Measurements from ENCODE around the gene STMN3. TPM values are rescaled to one million over a fixed set of nuclear protein-coding genes. Genes with fewer than 3 reads are reported as not detected.
A peak's percentile ranks its signal among the peaks of the same experiment; 100 is the strongest.
"Not testable (repeated sequence)": the region's sequence is repeated elsewhere in the genome, so short reads cannot be mapped to it uniquely, and the experiment has no call there.

Gene STMN3
- total RNA-seq, 2 experiments from 2014 or later = 15.4 to 17.6 TPM

DNA sequence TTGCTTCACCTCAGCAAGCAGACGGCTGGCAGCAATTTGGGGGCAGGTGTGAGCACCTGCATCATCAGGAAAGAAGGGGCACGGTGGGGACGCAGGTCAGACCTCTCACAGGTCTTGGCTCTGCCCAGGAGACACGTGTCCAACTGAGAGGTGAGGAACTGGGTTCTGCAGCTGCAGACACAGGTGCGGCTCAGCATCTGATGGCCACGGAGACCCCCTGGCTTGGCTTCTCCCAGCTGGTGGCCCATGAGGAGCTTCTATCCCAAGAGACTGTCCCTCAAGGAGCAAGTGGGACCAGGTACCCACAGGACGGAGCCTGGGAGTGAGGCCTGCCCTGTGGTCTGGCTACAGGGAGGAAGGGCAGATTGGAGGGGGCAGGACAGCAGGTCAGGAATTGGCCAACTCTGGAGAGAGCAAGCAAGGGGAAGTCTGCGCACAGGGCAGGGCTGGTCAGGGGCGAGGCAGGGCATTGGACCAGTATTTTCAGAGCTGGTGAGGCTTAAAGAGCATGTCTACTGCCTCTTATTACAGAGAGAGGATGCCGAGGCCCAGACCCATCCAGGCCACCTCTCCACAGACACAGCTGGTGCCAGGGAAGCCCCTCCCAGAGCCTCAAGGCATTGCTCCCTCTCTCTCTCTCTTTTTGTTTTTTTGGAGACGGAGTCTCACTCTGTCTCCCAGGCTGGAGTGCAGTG is 4.2 kb downstream of the STMN3 start:
- POLR2A ChIA-PET = no interaction called here
- H3K4me1 Mint-ChIP-seq = peaks cover 12% of the 10 kb centered on the region
- ATAC-seq (no peak), DNase-seq (no peak)
- H3K27ac Mint-ChIP-seq = no peak overlapping the region
- H3K27me3 Mint-ChIP-seq = no peaks in the 10 kb centered on the region
- CTCF ChIA-PET = interaction anchor here (0.8 kb wide), 1 partner anchor 16 kb away, joined by 3 read pairs; no protein-coding TSS in a partner anchor
- H3K36me3 Mint-ChIP-seq (ENCODE audit: low read depth) = no peaks in the 10 kb centered on the region
- H3K9me3 Mint-ChIP-seq (ENCODE audit: low read depth) = no peaks in the 10 kb centered on the region
- no peak overlapping the region for H3K4me3 Mint-ChIP-seq
- intact Hi-C loops (cut with DNase I, micrococcal nuclease) = no loop called here

DNA sequence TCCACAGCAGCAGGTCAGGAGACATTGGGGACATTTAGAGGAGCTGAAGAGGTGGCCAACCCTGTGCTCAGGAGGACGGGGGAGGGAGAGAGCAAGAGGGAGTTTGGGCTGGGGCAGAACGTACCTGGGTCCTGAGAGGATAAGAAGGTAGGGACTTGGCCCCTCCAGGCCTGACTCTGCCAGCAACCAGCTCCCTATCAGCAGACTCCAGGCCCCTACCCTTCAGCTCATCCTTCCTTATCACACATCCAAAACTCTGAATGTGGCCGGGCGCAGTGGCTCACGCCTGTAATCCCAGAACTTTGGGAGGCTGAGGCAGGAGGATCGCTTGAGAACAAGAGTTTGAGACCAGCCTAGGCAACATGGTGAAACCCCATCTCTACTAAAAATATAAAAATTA is 5.0 kb downstream of the STMN3 start:
- ATAC-seq = no peak
- Mint-ChIP-seq H3K27ac (peak overlapping the region; percentile 7), H3K36me3 (ENCODE audit: low read depth) (no peaks in the 10 kb centered on the region), H3K9me3 (ENCODE audit: low read depth) (no peaks in the 10 kb centered on the region), H3K27me3 (no peaks in the 10 kb centered on the region), H3K4me1 (peaks cover 10% of the 10 kb centered on the region), H3K4me3 (no peak overlapping the region)
- POLR2A ChIA-PET = no interaction called here
- no peak for DNase-seq
- intact Hi-C loops (cut with DNase I, micrococcal nuclease) = no loop called here
- CTCF ChIA-PET = no interaction called here

- DNase-seq (no peak), ATAC-seq (no peak)
- POLR2A ChIA-PET = interaction anchor here (0.6 kb wide), 1 partner anchor 63 kb away, joined by 3 read pairs; no protein-coding TSS in a partner anchor
- H3K9me3 Mint-ChIP-seq (ENCODE audit: low read depth) = no peaks in the 10 kb centered on the region
- H3K4me1 Mint-ChIP-seq = peaks cover 4% of the 10 kb centered on the region
- no peaks in the 10 kb centered on the region for H3K27me3 Mint-ChIP-seq
- no peaks in the 10 kb centered on the region for H3K36me3 Mint-ChIP-seq (ENCODE audit: low read depth)
- no peak overlapping the region for H3K4me3 Mint-ChIP-seq
- CTCF ChIA-PET = no interaction called here
- no peak overlapping the region for H3K27ac Mint-ChIP-seq
- intact Hi-C loops (cut with DNase I, micrococcal nuclease) = no loop called here
Observed at GRCh38 chr20:63645218-63645617, 8.0 kb downstream of the STMN3 start.

DNA sequence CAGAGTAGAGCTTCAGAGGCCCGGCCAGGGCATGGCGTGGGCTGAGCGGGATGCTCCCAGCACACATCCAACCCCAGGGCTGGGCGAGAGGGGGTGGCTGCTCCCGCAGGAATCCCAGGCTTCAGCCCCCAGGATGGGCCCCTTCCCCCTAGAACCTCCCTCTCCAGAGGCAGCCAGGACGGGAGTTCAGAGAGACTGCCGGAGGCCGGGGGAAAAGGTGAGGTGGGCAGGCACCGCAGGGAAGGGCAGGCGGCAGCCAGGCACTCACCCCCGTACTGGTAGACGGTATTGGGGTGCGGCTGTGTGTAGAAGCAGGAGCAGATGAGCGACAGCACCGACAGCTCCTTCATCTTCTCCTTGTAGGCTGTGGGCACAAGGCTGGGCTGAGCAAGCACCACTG is 9.3 kb downstream of the STMN3 start:
- no peak overlapping the region for H3K27ac Mint-ChIP-seq
- H3K4me3 Mint-ChIP-seq = peak overlapping the region; percentile 62
- no peak for DNase-seq
- H3K27me3 Mint-ChIP-seq = no peaks in the 10 kb centered on the region
- CTCF ChIA-PET = no interaction called here
- POLR2A ChIA-PET = no interaction called here
- peaks cover 15% of the 10 kb centered on the region for H3K4me1 Mint-ChIP-seq
- H3K36me3 Mint-ChIP-seq (ENCODE audit: low read depth) = no peaks in the 10 kb centered on the region
- intact Hi-C loops (cut with DNase I, micrococcal nuclease) = loop anchor here in 1 of 2 experiments (5.0 kb wide), 1 partner anchor 93 kb away; the partner anchor contains the start of genes LIME1 and SLC2A4RG
- no peaks in the 10 kb centered on the region for H3K9me3 Mint-ChIP-seq (ENCODE audit: low read depth)
- ATAC-seq = no peak

- no peak for DNase-seq
- Mint-ChIP-seq H3K27ac (no peak overlapping the region), H3K36me3 (ENCODE audit: low read depth) (no peaks in the 10 kb centered on the region), H3K9me3 (ENCODE audit: low read depth) (no peaks in the 10 kb centered on the region), H3K4me1 (peaks cover 19% of the 10 kb centered on the region), H3K27me3 (no peaks in the 10 kb centered on the region), H3K4me3 (peak overlapping the region; percentile 62)
- ATAC-seq = no peak
- ChIA-PET CTCF (no interaction called here), POLR2A (no interaction called here)
- intact Hi-C loops (cut with DNase I, micrococcal nuclease) = loop anchor here in 1 of 2 experiments (5.0 kb wide), 1 partner anchor 94 kb away; the partner anchor contains the start of genes LIME1 and SLC2A4RG
Observed at GRCh38 chr20:63643499-63643898, 9.7 kb downstream of the STMN3 start.

- peaks cover 25% of the 10 kb centered on the region for H3K4me1 Mint-ChIP-seq
- H3K27ac Mint-ChIP-seq = peak overlapping the region; percentile 67
- peak overlapping the region; percentile 62 for H3K4me3 Mint-ChIP-seq
- ChIA-PET CTCF (interaction anchor here (0.9 to 1.6 kb wide), 11 partner anchors 10 to 119 kb away, joined by 3 to 14 read pairs (median 4); partner anchors contain the start of genes ARFRP1, GMEB2, PTK6 and RTEL1), POLR2A (interaction anchor here (0.7 to 2.5 kb wide), 5 partner anchors 16 to 848 kb away, joined by 3 to 12 read pairs (median 4); partner anchors contain the start of genes GMEB2, PTK6 and RTEL1)
- H3K27me3 Mint-ChIP-seq = no peaks in the 10 kb centered on the region
- DNase-seq = peak; percentile 25
- H3K36me3 Mint-ChIP-seq (ENCODE audit: low read depth) = no peaks in the 10 kb centered on the region
- intact Hi-C loops (cut with DNase I, micrococcal nuclease) = loop anchor here (1.0 to 5.0 kb wide), 4 partner anchors 11 to 122 kb away; partner anchors contain the start of genes STMN3 (in 2 of the 2), LIME1 (in 1 of the 2), PPDPF (in 1 of the 2) and RTEL1 (in 1 of the 2)
- no peak for ATAC-seq
- H3K9me3 Mint-ChIP-seq (ENCODE audit: low read depth) = no peaks in the 10 kb centered on the region
Observed at GRCh38 chr20:63642527-63643247, 10.5 kb downstream of the STMN3 start.

GRCh38 chr20:63641792-63642523 is 11.3 kb downstream of the STMN3 start:
- ChIA-PET CTCF (interaction anchor here (0.6 to 1.8 kb wide), 17 partner anchors 9 to 306 kb away, joined by 3 to 14 read pairs (median 3); partner anchors contain the start of genes ARFRP1, GMEB2, PTK6 and RTEL1), POLR2A (interaction anchor here (0.5 to 2.5 kb wide), 10 partner anchors 12 to 1165 kb away, joined by 3 to 12 read pairs (median 4); partner anchors contain the start of genes GMEB2, PTK6, RTEL1 and STMN3)
- peak; percentile 73 for ATAC-seq
- no peaks in the 10 kb centered on the region for H3K27me3 Mint-ChIP-seq
- peaks cover 31% of the 10 kb centered on the region for H3K4me1 Mint-ChIP-seq
- intact Hi-C loops (cut with DNase I, micrococcal nuclease) = loop anchor here (1.0 to 5.0 kb wide), 7 partner anchors 11 to 223 kb away; partner anchors contain the start of genes STMN3 (in 2 of the 2), LIME1 (in 1 of the 2), PPDPF (in 1 of the 2) and RTEL1 (in 1 of the 2)
- DNase-seq = peak; percentile 98
- H3K4me3 Mint-ChIP-seq = peak overlapping the region; percentile 65
- no peaks in the 10 kb centered on the region for H3K36me3 Mint-ChIP-seq (ENCODE audit: low read depth)
- no peaks in the 10 kb centered on the region for H3K9me3 Mint-ChIP-seq (ENCODE audit: low read depth)
- H3K27ac Mint-ChIP-seq = no peak overlapping the region

GRCh38 chr20:63641146-63641791 is 12.0 kb downstream of the STMN3 start:
- Mint-ChIP-seq H3K36me3 (ENCODE audit: low read depth) (no peaks in the 10 kb centered on the region), H3K4me3 (peak overlapping the region; percentile 65), H3K9me3 (ENCODE audit: low read depth) (no peaks in the 10 kb centered on the region), H3K27me3 (no peaks in the 10 kb centered on the region), H3K27ac (no peak overlapping the region), H3K4me1 (peaks cover 34% of the 10 kb centered on the region)
- POLR2A ChIA-PET = interaction anchor here (0.5 to 2.5 kb wide), 8 partner anchors 12 to 1165 kb away, joined by 3 to 12 read pairs (median 4); partner anchors contain the start of genes GMEB2, PTK6, RTEL1 and STMN3
- intact Hi-C loops (cut with DNase I, micrococcal nuclease) = loop anchor here in 1 of 2 experiments (1.0 to 5.0 kb wide), 4 partner anchors 88 to 224 kb away; partner anchors contain the start of genes LIME1, SLC2A4RG and TPD52L2
- DNase-seq = peak; percentile 79
- peak; percentile 16 for ATAC-seq
- CTCF ChIA-PET = interaction anchor here (0.6 to 1.8 kb wide), 17 partner anchors 8 to 307 kb away, joined by 3 to 14 read pairs (median 3); partner anchors contain the start of genes ARFRP1, GMEB2, PTK6 and RTEL1

GRCh38 chr20:63640686-63641085 is 12.5 kb downstream of the STMN3 start:
- peak; percentile 52 for DNase-seq
- not testable (repeated sequence) for H3K36me3 Mint-ChIP-seq (ENCODE audit: low read depth); H3K27me3 Mint-ChIP-seq; H3K9me3 Mint-ChIP-seq (ENCODE audit: low read depth); ATAC-seq
- CTCF ChIA-PET = interaction anchor here (1.8 kb wide), 1 partner anchor 11 kb away, joined by 6 read pairs; no protein-coding TSS in a partner anchor
- POLR2A ChIA-PET = interaction anchor here (2.5 kb wide), 1 partner anchor 14 kb away, joined by 12 read pairs; the partner anchor contains the start of gene GMEB2
- Mint-ChIP-seq H3K27ac (peak overlapping the region; percentile 65), H3K4me3 (peak overlapping the region; percentile 72), H3K4me1 (peaks cover 37% of the 10 kb centered on the region)
- intact Hi-C loops (cut with DNase I, micrococcal nuclease) = loop anchor here in 1 of 2 experiments (1.0 to 5.0 kb wide), 4 partner anchors 87 to 225 kb away; partner anchors contain the start of genes LIME1, SLC2A4RG and TPD52L2

- H3K4me3 Mint-ChIP-seq = peak overlapping the region; percentile 72
- no peak for ATAC-seq
- POLR2A ChIA-PET = no interaction called here
- peaks cover 43% of the 10 kb centered on the region for H3K4me1 Mint-ChIP-seq
- CTCF ChIA-PET = interaction anchor here (0.6 kb wide), 1 partner anchor 45 kb away, joined by 3 read pairs; no protein-coding TSS in a partner anchor
- intact Hi-C loops (cut with DNase I, micrococcal nuclease) = loop anchor here in 1 of 2 experiments (5.0 kb wide), 1 partner anchor 97 kb away; the partner anchor contains the start of genes LIME1 and SLC2A4RG
- H3K36me3 Mint-ChIP-seq (ENCODE audit: low read depth) = no peaks in the 10 kb centered on the region
- DNase-seq = no peak
- H3K27me3 Mint-ChIP-seq = no peaks in the 10 kb centered on the region
- peak overlapping the region; percentile 100 for H3K27ac Mint-ChIP-seq
- H3K9me3 Mint-ChIP-seq (ENCODE audit: low read depth) = no peaks in the 10 kb centered on the region
Observed at GRCh38 chr20:63640086-63640485, 13.1 kb downstream of the STMN3 start.
